GM12878 (cell line): ENCODE results near the gene ERP29. TPM values are rescaled to one million over a fixed set of nuclear protein-coding genes. Genes with fewer than 3 reads are reported as not detected.

Experiments used
- ASH2L ChIP-seq: fragments of 300-600, 200-600 bp; sonication (generic); IDR thresholded peaks from 2 replicates; pipeline ENCODE4 v1.6.1; 2017; ENCODE audit warnings: low read depth, mild to moderate bottlenecking, borderline replicate concordance
- CREB1 ChIP-seq: IDR thresholded peaks from 2 replicates; pipeline ENCODE4 v1.6.1; 2012; ENCODE audit warnings: low read depth, mild to moderate bottlenecking, inconsistent platforms
- EZH2 ChIP-seq: IDR thresholded peaks from 2 replicates; pipeline ENCODE4 v1.6.1; 2012; ENCODE audit warnings: low read depth, mild to moderate bottlenecking, control low read depth, inconsistent platforms, low read length, borderline replicate concordance; ENCODE audit not compliant: control insufficient read depth
- IKZF2 ChIP-seq, 2 experiments: fragments of 450-650 bp; IDR thresholded peaks; 2 replicates each; pipeline ENCODE4 v1.6.1; 2017; ENCODE audit warnings: mild to moderate bottlenecking in 2 of 2, moderate library complexity in 2 of 2
- NBN ChIP-seq: fragments of 450-650 bp; IDR thresholded peaks from 2 replicates; pipeline ENCODE4 v1.6.1; 2016
- NR2F1 ChIP-seq: fragments of 450-650 bp; conservative IDR thresholded peaks from 2 replicates; pipeline ENCODE4 v1.6.1; 2017; ENCODE audit warnings: mild to moderate bottlenecking
- RFX5 ChIP-seq: IDR thresholded peaks from 2 replicates; pipeline ENCODE4 v1.6.1; 2011; ENCODE audit warnings: low read depth, low read length, improper control_type of control experiment
- STAT1 ChIP-seq: fragments of 450-650 bp; conservative IDR thresholded peaks from 2 replicates; pipeline ENCODE4 v1.6.1; 2014; ENCODE audit warnings: antibody characterized with exemption, mild to moderate bottlenecking
- TAF1 ChIP-seq: IDR thresholded peaks from 2 replicates; pipeline ENCODE4 v1.6.1; 2011; ENCODE audit warnings: mild to moderate bottlenecking, low read depth, low read length, borderline replicate concordance
- YY1 ChIP-seq: IDR thresholded peaks from 2 replicates; pipeline ENCODE4 v1.6.1; 2011; ENCODE audit warnings: low read depth, mild to moderate bottlenecking, low read length
- polyA plus RNA-seq, 11 experiments: library from polyadenylated mRNA; depleted of rRNA in 4 of 11; unstranded in 6 of 11; stranded (reverse) in 5 of 11; fragments of >200 nt; fragmentation: Nextera tagmentation in 4 of 11; fragmentation: Illumina TruSeq in 1 of 11; extraction: Ambion mirVana in 4 of 11; extraction: Trizol in 1 of 11; gene quantifications; 1 replicate in 1 of 11; 2 replicates in 10 of 11; pipeline versions ENCODE4 v1.2.1 to v1.2.3, GENCODE V29; 2011 to 2016; ENCODE audit warnings: inconsistent platforms in 2 of 11, missing spikeins in 2 of 11, low read depth in 1 of 11
- total RNA-seq, 4 experiments: library from RNA; depleted of rRNA in 3 of 4; stranded (reverse); fragments of >200 nt in 3 of 4; fragmentation: Illumina TruSeq in 1 of 4; extraction: Trizol in 1 of 4; gene quantifications; 2 replicates each; pipeline versions ENCODE4 v1.2.1 to v1.2.3, GENCODE V29; 2013 to 2021
- TF ChIP-seq, protein P1 (sequence below): fragments of 450-650 bp; formaldehyde crosslinking; IDR thresholded peaks from 2 replicates; pipeline ENCODE4 v1.4.0; 2022; ENCODE audit warnings: mild to moderate bottlenecking, moderate library complexity
- TF ChIP-seq, protein P2 (sequence below): fragments of 450-650 bp; IDR thresholded peaks from 2 replicates; pipeline ENCODE4 v1.6.1; 2017; ENCODE audit warnings: mild to moderate bottlenecking, low read depth, inconsistent platforms; ENCODE audit not compliant: poor library complexity, severe bottlenecking
- TF ChIP-seq, protein P3 (sequence below): fragments of 450-650 bp; IDR thresholded peaks from 2 replicates; pipeline ENCODE4 v1.6.1; 2018; ENCODE audit warnings: borderline replicate concordance, mild to moderate bottlenecking; ENCODE audit not compliant: partially characterized antibody
- TF ChIP-seq, protein P4 (sequence below): fragments of 450-650 bp; IDR thresholded peaks from 2 replicates; pipeline ENCODE4 v1.6.1; 2017; ENCODE audit warnings: mild to moderate bottlenecking, moderate library complexity
- TF ChIP-seq, protein P5 (sequence below): IDR thresholded peaks from 2 replicates; pipeline ENCODE4 v1.6.1; 2011; ENCODE audit warnings: mild to moderate bottlenecking, low read depth, low read length, moderate library complexity; ENCODE audit not compliant: insufficient replicate concordance

ERP29 gene
- total and polyA plus RNA-seq, 10 of the 15 experiments (the other 5 are each of a cell fraction or from before 2014, with no cell fraction given) = 46.7 to 146 (median 107) TPM

DNA sequence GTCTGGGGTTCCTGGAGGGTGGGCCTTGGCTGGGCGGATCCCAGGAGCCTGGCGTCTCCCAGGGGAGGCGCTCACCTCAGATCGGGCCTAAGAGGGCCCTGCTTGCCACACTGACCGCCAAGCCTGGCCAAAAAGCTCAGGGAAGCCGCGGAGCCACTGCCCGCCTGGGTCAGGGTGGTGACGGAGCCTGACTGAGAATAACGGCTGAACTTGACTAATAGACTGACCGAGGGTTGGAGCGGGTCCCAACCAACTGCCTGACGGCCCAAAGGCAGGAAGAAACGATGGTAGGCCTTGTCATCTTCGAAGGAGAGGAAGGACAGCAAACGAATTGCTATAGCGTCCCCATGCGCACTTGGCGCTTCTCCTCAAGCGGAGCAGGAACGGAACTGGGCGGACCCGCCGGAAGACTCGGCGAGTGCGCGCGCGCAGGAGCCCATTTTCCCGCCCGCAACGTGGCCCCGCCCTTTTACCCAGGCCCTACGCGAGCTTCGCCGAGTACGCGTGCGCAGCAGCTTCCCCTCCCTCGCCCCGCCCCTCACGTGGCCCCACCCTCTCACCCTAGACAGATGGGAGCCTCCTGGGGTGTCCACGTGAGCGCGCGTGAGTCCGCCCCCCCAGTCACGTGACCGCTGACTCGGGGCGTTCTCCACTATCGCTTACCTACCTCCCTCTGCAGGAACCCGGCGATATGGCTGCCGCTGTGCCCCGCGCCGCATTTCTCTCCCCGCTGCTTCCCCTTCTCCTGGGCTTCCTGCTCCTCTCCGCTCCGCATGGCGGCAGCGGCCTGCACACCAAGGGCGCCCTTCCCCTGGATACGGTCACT is at the start of gene ERP29, which contains the start of gene TMEM116 (continued):
- TF ChIP-seq NBN (no peak; the same call in 1 of the 2 replicates), YY1 (peak; percentile 89), STAT1 (peak; percentile 75; the same call in 1 of the 2 replicates), CREB1 (peak; percentile 73), NR2F1 (no peak), TAF1 (peak; percentile 81), EZH2 (no peak), ASH2L (no peak), IKZF2 (IDR thresholded peaks at IDR 0.05) (0 out of 4 replicates have a peak, but pooled peaks of 1 of the 2 experiments have one; percentile 24), RFX5 (no peak)
- TF ChIP-seq, protein P1, sequence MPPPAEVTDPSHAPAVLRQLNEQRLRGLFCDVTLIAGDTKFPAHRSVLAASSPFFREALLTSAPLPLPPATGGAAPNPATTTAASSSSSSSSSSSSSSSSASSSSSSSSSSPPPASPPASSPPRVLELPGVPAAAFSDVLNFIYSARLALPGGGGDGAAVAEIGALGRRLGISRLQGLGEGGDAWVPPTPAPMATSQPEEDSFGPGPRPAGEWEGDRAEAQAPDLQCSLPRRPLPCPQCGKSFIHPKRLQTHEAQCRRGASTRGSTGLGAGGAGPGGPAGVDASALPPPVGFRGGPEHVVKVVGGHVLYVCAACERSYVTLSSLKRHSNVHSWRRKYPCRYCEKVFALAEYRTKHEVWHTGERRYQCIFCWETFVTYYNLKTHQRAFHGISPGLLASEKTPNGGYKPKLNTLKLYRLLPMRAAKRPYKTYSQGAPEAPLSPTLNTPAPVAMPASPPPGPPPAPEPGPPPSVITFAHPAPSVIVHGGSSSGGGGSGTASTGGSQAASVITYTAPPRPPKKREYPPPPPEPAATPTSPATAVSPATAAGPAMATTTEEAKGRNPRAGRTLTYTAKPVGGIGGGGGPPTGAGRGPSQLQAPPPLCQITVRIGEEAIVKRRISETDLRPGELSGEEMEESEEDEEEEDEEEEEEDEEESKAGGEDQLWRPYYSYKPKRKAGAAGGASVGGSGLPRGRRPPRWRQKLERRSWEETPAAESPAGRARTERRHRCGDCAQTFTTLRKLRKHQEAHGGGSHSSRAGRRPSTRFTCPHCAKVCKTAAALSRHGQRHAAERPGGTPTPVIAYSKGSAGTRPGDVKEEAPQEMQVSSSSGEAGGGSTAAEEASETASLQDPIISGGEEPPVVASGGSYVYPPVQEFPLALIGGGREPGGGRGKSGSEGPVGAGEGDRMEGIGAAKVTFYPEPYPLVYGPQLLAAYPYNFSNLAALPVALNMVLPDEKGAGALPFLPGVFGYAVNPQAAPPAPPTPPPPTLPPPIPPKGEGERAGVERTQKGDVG = peak; percentile 91
- TF ChIP-seq, protein P2, sequence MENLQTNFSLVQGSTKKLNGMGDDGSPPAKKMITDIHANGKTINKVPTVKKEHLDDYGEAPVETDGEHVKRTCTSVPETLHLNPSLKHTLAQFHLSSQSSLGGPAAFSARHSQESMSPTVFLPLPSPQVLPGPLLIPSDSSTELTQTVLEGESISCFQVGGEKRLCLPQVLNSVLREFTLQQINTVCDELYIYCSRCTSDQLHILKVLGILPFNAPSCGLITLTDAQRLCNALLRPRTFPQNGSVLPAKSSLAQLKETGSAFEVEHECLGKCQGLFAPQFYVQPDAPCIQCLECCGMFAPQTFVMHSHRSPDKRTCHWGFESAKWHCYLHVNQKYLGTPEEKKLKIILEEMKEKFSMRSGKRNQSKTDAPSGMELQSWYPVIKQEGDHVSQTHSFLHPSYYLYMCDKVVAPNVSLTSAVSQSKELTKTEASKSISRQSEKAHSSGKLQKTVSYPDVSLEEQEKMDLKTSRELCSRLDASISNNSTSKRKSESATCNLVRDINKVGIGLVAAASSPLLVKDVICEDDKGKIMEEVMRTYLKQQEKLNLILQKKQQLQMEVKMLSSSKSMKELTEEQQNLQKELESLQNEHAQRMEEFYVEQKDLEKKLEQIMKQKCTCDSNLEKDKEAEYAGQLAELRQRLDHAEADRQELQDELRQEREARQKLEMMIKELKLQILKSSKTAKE = no peak
- TF ChIP-seq, protein P3, sequence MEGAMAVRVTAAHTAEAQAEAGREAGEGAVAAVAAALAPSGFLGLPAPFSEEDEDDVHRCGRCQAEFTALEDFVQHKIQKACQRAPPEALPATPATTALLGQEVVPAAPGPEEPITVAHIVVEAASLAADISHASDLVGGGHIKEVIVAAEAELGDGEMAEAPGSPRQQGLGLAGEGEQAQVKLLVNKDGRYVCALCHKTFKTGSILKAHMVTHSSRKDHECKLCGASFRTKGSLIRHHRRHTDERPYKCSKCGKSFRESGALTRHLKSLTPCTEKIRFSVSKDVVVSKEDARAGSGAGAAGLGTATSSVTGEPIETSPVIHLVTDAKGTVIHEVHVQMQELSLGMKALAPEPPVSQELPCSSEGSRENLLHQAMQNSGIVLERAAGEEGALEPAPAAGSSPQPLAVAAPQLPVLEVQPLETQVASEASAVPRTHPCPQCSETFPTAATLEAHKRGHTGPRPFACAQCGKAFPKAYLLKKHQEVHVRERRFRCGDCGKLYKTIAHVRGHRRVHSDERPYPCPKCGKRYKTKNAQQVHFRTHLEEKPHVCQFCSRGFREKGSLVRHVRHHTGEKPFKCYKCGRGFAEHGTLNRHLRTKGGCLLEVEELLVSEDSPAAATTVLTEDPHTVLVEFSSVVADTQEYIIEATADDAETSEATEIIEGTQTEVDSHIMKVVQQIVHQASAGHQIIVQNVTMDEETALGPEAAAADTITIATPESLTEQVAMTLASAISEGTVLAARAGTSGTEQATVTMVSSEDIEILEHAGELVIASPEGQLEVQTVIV = no peak
- TF ChIP-seq, protein P4, sequence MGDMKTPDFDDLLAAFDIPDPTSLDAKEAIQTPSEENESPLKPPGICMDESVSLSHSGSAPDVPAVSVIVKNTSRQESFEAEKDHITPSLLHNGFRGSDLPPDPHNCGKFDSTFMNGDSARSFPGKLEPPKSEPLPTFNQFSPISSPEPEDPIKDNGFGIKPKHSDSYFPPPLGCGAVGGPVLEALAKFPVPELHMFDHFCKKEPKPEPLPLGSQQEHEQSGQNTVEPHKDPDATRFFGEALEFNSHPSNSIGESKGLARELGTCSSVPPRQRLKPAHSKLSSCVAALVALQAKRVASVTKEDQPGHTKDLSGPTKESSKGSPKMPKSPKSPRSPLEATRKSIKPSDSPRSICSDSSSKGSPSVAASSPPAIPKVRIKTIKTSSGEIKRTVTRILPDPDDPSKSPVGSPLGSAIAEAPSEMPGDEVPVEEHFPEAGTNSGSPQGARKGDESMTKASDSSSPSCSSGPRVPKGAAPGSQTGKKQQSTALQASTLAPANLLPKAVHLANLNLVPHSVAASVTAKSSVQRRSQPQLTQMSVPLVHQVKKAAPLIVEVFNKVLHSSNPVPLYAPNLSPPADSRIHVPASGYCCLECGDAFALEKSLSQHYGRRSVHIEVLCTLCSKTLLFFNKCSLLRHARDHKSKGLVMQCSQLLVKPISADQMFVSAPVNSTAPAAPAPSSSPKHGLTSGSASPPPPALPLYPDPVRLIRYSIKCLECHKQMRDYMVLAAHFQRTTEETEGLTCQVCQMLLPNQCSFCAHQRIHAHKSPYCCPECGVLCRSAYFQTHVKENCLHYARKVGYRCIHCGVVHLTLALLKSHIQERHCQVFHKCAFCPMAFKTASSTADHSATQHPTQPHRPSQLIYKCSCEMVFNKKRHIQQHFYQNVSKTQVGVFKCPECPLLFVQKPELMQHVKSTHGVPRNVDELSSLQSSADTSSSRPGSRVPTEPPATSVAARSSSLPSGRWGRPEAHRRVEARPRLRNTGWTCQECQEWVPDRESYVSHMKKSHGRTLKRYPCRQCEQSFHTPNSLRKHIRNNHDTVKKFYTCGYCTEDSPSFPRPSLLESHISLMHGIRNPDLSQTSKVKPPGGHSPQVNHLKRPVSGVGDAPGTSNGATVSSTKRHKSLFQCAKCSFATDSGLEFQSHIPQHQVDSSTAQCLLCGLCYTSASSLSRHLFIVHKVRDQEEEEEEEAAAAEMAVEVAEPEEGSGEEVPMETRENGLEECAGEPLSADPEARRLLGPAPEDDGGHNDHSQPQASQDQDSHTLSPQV = no peak
- TF ChIP-seq, protein P5, sequence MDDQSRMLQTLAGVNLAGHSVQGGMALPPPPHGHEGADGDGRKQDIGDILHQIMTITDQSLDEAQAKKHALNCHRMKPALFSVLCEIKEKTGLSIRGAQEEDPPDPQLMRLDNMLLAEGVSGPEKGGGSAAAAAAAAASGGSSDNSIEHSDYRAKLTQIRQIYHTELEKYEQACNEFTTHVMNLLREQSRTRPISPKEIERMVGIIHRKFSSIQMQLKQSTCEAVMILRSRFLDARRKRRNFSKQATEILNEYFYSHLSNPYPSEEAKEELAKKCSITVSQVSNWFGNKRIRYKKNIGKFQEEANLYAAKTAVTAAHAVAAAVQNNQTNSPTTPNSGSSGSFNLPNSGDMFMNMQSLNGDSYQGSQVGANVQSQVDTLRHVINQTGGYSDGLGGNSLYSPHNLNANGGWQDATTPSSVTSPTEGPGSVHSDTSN = no peak
